ENCODE data around the gene RFC1.

Gene RFC1

DNA sequence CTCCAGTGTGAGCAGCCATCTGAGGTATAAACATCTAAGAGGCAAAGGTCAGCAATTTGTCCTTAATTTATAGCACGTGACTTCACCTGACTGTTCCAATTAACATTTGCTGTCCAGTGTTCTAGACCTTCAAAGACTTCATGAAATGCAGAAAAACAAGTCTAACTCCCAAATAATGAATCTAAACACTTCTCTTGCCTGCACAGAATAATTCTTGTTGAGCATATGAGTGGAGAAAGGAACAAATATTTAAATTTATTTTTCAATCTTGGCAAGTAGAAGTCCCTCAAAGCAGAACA is 12.0 kb downstream of the RFC1 start:
- Histone ChIP-seq H3K27ac (peak overlapping the region in 19 of 21 experiments; percentile 4 to 93 (median 75)), H3K4me3 (peak overlapping the region in 2 of 7 experiments; percentile 17 to 30)

DNA sequence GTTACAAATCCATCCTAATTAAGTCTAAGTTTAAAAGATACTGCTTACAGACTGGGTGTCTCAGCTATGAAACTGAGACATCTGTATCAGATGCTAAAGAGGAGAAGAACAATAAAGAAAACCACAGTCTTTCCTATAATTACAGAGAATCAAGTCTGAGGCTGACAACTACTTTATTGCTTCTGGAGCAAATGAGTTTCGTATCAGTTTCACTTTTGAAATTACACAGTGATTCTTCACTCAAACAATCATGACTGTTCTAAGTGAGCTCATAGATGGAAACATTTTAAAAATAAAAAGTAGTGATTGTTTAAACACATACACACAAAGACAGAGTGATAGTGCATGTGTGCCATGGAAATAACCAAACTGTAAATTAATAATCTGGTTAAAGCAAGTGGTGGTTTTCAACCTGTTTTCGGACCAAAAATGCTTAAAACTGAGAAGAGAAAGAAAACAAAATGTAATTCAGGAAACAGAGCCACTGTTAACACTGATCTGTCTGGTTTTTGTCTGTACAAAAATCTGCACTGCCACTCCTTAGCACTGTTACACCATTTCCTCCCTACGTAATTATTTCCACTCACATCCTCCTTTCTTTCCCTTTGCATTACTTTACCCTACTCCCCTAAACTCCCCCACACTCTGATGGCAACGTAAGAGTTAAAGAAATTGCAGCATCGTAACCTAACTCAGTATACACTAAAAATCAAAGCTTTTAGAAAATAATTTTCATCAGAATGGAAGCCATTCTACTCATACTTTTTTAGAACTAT is 12.5 kb downstream of the RFC1 start:
- Histone ChIP-seq H3K27ac (peak overlapping the region in 20 of 21 experiments; percentile 4 to 93 (median 74)), H3K4me3 (peak overlapping the region in 6 of 7 experiments; percentile 2 to 30 (median 14))

DNA sequence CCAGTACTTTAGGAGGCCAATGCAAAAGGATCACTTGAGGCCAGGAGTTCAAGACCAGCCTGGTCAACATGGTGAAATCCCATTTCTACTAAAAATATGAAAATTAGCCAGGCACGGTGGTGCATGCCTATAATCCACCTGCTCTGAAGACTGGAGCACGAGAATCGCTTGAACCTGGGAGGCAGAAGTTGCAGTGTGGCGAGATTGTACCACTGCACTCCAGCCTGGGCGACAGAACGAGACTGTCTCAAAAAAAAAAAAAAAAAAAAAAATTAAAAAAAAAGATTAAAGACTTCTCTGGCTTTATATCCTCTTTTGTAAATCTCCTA is 13.0 kb downstream of the RFC1 start:
- H3K27ac ChIP-seq = peak overlapping the region in 20 of 21 experiments; percentile 6 to 93 (median 74)
- H3K4me3 ChIP-seq = peak overlapping the region in 6 of 7 experiments; percentile 2 to 30 (median 14)

DNA sequence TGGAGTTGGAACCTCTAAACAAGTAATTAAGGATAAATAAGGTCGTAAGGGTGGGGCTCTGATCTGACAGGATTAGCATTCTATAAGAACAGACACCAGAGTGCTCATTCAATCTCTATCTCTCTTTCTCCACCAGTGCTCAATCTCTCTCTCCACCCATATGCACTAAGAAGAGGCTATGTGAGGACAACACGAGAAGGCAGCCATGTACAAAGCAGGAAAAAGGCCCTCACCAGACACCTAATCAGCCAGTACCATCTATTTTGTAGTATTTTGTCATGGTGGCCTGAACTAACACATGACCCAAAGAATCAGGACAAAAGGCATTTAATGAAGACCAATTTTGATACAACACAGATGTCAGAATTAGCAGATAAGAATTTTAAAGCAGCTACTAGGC is 16.8 kb downstream of the RFC1 start:
- H3K27ac ChIP-seq = no peak overlapping the region
- no peak overlapping the region for H3K4me3 ChIP-seq

DNA sequence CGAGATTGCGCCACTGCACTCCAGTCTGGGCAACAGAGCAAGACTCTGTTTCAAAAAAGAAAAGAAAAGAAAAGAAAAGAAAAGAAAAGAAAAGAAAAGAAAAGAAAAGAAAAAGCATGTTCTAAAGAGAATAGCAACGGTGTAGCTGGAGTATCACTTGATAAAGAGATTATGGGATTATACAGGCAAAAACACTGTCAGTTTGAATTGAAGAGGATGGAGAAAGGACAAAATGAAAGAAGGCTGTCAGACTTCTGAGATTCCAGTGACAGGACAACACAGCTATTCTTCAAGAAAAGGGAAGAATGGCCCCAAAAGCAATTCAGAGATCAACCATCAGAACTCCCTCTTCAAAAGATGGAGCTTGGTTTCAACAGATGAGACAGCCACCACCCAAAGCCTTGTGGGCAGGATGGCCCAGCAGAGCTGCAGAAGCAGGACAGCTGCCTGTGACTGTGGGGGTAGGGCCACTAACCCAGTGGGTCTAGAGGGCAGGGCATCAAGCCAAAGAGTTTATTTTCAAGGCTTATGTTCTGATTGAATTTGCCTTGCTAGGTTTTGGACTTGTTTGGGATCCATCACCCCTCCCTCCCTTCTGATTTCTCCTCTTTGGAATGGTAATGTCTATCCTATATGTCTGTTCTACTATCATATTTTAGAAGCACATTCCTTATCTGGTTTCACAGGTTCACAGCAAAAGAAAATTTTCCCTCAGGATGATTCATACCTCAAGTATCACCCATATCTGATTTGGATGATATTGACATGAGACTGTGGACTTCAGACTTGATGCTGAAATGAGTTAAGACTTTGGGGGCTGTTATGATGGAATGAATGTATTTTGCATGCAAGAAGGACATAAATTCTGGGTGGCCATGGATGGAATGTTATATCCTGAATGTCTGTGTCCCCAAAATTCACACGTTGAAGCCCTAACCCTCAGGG is 17.5 kb downstream of the RFC1 start:
- H3K27ac ChIP-seq = no peak overlapping the region
- H3K4me3 ChIP-seq = no peak overlapping the region

DNA sequence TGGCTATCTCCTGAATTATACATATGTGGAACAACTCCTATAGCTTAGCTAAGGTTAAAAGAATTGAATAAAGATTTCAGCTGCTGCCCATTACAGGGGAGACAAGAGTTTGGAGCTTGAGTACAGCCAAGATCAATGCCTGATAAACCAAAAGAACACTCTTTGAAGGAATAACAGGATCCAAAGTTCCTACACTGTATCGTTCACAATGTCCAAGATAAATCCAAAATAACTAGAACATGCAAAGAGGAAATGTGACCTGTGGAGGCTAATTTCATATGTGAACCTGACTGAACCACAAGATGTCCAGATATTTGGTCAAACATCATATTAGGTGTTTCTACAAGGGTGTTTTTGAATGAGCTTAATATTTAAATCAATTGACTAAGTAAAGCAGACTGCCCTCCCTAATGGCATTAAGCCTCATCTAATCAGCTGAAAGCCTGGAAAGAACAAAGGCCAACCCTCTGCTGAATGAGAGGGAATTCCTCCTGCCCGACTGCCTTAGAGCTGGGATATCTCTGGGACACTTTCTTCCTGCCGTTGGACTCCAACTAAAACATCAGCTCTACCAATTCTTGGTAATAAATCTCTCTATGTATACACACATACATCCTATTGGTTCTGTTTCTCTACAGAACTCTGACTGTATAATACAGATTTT is 19.2 kb downstream of the RFC1 start:
- no peak overlapping the region for H3K4me3 ChIP-seq
- H3K27ac ChIP-seq = no peak overlapping the region

DNA sequence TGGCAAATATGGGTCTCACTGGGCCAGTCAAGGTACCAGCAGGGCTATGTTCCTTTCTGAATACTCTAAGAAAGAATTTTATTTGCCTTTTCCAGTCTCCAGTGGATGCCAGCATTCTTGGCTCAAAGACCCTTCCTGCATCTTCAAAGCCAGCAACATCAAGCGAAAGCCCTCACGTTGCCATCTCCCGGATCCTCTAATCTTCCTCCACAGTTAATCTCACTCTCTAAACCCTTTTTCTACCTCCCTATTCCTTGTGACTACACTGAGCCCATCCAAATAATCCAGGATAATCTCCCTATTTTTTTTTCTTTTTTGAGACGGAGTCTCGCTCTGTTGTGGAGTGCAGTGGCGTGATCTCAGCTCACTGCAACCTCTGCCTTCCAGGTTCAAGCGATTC is 23.4 kb downstream of the RFC1 start:
- H3K4me3 ChIP-seq = no peak overlapping the region
- no peak overlapping the region for H3K27ac ChIP-seq

DNA sequence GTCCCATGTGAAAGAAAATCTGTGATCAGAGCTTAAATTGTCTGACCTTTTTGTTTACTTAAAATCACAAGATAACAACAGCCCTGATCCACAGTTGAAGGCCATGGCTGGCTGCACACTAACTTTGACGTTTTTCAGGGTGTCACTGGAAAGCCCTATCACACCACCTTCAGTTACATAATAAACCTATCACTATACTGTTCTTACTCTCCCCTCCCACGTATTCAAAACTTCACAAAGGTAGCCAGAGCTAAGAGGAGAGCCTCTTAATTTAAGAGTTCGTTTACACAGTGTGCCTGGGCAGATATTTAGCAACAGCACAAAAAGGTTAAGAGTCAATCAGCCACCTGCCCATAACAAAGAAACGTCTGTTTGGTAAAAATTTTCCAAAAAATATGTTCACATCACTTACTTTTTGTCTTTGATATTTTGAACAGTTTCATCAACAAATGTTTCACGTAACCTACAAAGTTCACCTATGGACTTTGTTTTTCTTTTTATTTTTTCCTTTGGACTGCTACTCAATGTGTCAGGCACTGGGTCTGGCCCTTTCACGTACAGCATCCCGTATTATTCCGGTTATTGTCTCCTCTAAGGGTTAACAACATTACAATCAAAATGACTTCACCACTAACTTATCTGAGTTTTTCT is 25.0 kb downstream of the RFC1 start:
- Histone ChIP-seq H3K4me3 (no peak overlapping the region), H3K27ac (no peak overlapping the region)

DNA sequence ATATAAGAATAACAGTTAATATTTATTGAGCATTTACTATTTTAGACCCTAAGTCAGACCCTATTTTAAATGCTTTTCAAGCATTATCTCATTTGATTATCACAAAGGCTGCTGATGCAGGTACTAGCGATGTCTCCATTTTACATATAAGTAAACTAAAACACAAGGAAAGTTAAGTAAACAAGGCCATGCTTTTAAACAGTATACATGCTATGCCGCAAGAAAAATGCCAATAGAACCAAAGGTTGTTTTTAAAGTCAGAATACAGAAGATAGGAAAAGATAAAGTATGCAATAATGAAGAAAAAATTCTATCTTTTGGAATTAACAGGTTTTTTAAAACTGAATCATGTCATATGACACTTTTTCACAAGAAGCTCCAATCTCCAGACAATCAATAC is 26.2 kb downstream of the RFC1 start:
- no peak overlapping the region for H3K27ac ChIP-seq
- no peak overlapping the region for H3K4me3 ChIP-seq

DNA sequence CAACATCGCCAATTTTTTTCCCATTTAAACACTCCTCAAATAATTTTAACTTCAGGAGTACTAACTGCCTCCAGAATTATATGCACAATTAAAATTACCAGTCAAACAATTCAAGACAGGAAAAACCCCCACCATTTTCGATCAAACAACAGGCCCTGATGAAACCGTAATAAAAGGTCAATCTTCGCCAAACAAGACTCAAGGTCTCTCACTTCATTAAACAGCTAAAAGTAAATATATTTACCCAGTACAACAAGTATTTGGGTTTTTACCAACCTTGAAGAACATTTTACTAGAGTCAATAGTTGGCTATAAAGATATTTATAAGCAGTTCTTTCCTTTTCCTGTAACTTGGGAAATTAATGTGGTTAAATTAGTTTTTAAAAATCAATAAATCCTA is 28.3 kb downstream of the RFC1 start:
- Histone ChIP-seq H3K27ac (no peak overlapping the region), H3K4me3 (no peak overlapping the region)

DNA sequence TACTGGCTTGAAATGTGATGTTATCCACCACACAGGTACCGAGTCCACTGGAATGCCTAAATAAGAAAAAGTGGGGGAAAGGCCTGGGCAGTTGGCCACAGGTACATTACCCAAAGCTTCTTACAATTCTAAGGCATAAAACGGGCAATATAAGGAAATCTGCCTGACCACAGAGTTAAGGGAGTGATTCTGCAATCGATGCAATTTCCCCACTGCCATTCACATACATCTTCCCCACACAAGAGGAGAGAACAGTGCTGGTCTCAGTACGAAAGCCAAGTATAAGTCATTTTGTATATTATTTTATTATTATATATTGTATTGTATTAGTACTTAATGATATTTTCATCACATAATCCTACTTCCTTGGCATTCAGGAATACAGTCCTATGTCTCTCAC is 30.6 kb downstream of the RFC1 start:
- Histone ChIP-seq H3K4me3 (no peak overlapping the region), H3K27ac (no peak overlapping the region)

DNA sequence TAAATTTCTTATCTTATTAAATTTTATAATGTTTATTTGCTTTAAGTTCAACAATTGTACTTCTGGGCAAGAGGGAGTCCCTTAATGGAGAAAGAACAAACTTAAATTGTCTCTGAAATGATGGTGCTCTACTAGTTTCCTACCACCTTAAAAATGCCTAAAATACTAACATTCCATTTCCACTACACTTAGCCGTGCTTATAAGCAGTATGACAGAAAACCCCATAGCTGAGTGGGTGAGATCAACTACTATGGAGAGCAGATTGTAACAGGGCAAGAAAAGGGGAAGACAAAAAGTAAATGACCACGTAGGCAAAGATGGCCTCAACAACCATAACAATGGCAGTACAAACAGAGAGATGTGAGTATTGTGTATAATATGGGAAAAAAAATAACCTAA is 35.0 kb downstream of the RFC1 start:
- H3K27ac ChIP-seq = no peak overlapping the region
- no peak overlapping the region for H3K4me3 ChIP-seq

DNA sequence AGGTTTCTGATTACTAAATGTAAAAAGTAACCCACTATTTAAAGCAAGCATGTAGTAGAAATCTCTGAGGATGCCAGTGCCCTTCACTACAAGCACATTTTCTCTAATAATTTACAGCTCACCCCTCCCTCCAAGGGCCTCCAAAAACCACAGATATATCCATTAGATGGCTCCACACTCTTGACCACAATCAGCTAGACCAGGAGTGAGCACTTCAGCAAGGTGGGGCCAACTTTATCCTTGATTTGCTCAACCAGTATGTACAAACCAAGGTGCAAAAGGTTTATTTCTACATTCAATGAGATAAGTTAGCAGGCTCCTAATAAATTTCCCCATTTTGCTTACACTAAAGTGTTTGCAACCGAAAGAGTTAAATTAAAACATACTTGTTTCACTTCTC is 35.8 kb downstream of the RFC1 start:
- no peak overlapping the region for H3K4me3 ChIP-seq
- H3K27ac ChIP-seq = no peak overlapping the region

DNA sequence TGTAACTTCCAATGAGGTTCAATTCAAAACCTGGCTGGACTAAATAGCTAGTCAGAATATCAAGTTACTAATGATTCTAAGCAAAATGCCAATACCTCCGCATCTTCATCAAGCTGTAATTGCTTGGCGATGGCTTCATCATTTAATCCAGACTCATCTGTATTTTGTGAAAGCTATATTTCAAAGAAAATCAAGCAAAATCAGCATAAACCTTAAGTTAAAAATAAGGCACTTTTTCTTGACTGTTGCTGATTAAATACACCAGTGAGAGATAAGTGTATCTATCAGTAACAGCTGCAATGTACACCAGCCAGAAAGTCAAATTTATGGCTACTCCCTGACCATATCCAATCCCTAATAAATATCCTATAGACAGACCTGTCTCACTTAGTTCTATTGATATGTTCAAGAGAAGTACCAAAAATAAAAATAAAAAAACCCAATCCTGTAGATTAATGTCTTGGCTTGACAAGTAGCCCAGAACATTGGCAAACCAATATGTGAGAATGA is 39.6 kb downstream of the RFC1 start:
- Histone ChIP-seq H3K4me3 (no peak overlapping the region), H3K27ac (no peak overlapping the region)

DNA sequence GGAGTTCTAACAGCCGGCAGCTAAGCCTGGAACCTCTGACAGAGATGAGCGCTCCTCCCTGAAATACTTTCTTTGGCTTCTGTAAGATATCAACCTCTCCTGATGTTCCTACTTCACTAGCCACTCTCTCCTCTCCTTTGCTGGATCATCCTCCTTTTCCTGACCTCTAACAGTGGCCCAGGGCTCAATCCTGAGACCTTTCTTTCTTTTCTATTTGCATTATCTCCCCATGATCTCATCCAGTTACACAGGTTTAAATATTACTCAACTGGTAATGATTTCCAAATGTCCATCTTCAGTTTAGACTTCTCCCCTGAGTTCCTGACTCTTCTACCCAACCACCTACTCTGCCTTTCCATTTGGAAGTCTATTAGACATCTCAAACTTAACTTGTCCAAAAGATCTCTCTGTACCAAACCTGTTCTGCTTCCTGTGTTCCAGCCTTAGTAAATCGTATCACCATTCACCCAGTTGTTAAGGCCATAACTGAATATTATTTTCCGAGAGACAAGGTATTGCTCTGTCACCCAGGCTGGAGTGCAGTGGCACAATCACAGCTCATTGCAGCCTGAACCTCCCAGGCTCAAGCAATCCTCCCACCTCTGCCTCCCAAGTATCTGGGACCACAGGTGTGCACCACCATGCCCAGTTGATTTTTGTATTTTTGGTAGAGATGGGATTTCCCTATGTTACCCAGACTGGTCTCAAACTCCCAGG is 41.1 kb downstream of the RFC1 start:
- Histone ChIP-seq H3K27ac (no peak overlapping the region), H3K4me3 (no peak overlapping the region)

DNA sequence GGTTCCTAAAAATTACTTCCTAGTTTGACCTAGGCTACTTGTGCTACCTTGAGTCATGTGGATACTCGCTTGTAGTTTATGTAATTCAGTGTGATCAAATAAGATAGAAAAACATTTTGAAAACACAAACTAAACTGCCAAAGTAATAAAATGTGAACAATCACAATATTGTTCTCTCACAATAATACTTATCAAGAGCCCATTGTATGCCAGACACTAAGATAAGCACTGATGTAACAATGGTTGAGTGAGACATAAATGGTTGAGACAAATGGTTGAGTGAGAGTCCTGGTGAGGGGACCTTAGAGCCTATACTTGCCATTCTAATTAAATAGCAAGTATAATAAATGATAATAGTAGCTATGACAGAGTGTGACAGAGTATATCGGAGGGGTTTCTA is 41.7 kb downstream of the RFC1 start:
- no peak overlapping the region for H3K4me3 ChIP-seq
- H3K27ac ChIP-seq = no peak overlapping the region

DNA sequence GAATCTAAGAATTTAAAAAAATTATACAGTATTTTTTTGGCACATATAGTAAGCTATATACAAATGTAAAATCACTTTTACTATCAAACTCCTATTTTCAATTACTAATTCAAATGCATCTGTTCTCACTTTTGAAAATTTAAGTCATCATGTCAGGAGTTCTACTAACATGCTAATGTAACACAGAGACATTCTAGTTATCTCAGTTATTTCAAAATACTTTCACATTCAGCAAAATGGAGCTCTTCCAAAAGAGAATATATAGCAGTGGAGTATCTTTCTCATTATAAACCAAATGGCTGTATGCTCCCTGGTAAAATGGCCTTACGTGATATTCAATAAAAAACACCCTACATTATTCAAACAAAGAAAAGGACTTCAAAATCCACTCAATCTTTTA is 42.3 kb downstream of the RFC1 start:
- Histone ChIP-seq H3K4me3 (no peak overlapping the region), H3K27ac (no peak overlapping the region)

DNA sequence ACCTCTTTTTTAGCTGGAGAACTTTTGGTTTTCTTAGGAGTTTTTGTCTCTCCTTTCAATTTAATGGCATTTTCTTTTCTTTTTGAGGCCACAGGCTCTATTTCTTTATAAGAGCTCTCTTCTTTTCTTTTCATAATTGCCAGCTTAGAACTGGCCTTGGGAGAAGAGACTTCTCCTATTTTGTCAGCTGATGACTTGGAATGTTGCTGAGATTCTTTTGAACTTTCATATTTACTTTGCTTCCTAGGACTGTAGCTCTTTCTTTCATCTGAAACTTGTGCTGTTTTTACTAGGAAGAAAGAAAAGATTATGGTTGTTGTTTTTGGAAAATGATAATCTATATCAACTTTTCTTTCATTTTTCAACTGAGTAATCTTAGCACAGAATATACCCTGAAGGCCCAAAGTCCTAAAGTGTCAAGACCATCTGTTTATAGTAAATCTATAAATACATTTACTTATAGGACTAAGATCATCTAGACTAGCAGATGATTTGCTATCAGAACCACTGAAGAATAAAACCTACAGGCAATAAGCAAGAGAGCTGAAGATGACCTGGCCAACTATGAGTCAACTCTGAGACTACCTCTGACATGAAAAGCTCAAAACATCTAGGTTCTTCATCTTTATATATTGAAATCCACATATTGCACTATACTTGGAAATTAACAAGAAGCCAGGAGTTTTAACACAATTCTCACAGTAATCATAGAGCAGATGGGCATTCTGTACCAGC is 45.6 kb downstream of the RFC1 start:
- no peak overlapping the region for H3K27ac ChIP-seq
- H3K4me3 ChIP-seq = no peak overlapping the region

DNA sequence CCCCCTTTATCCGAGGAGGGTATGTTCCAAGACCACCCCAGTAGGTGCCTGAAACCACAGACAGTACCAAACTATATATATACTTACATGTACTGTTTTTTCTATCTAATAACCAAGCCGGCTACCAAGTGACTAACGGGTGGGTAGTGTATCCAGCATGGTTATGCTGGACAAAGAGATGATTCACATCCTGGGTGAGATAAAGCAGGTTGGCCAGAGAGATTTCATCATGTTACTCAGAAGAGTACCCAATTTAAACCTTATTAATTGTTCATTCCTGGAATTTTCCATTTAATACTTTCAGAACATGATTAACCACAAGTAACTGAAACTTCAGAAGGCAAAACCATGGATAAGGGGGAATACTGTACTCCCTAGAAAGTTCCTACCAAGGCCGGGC is 46.5 kb downstream of the RFC1 start:
- no peak overlapping the region for H3K4me3 ChIP-seq
- no peak overlapping the region for H3K27ac ChIP-seq
